Activated CD4-positive, CD25-positive, alpha-beta regulatory T cell treated with anti-CD3 and anti-CD28 coated beads, Interleukin-2, amount 50 U/mL, for 72 hours (primary cell): ENCODE results near the gene ADAT3.

Source experiments
- DNase-seq: peaks from one replicate; pipeline ENCODE4 v3.0.0; 2021

The ADAT3 gene

DNA sequence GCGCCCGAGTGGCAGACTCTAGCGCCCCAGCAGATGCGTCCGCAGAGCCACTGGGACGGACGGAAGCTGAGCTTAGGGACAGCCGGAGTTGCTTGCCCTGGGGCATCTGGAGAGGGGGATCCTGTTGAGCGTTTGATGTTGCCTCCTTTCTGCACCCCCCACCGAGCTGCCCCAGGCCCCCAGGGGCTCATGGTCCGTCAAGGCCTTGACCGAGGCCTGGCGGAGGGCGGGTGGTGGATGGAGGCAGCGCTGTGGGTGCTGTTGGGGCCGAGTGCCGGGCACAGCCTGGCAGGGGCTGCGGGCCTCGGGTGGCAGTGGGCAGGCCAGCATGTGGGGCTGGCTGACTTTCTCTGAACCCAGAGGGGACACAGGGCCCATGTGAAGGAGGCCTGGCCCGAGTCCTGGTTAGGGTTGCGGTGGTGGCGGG is 38.5 kb downstream of the ADAT3 start:
- no peak for DNase-seq

DNA sequence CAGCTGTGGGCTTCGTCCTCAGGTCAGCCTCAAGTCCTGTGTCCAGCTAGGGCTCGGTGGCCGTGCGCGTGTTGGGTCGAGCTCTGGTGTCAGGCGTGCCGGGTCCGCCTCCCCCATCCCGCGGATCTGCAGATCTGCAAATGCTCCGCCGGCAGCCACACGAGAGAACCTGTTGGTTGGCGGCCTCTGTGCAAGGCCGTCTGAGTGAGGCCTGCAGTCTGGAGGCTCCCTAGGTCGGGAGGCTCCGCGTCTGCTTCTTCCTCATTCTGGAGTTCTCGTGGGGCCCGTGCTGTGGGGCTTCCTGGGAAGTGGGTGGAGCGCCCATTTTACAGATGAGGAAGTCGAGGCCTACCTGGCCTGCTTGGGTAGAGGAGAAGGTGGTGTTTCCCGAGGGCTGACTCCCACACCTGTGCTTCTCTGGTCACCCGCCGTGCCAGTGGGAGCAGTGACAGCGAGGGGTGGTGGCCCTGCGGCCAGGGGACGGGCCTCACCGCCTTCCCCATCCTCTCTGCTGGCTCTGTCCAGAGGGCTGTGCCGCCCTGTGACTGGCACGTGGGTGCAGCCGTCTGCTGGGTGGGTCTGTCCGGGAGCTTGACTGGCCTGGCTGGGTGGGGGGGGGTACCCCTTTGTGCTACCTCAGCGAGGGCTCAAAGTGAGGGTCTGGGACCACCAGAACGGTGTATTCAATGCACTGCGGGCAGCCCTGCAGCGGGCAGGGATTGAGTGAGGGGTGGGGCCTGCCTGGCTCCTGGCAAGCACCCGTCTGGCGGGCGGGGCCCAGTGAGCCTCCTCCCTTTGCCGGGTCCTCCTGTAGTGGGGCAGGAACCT is 39.1 kb downstream of the ADAT3 start:
- no peak for DNase-seq

DNA sequence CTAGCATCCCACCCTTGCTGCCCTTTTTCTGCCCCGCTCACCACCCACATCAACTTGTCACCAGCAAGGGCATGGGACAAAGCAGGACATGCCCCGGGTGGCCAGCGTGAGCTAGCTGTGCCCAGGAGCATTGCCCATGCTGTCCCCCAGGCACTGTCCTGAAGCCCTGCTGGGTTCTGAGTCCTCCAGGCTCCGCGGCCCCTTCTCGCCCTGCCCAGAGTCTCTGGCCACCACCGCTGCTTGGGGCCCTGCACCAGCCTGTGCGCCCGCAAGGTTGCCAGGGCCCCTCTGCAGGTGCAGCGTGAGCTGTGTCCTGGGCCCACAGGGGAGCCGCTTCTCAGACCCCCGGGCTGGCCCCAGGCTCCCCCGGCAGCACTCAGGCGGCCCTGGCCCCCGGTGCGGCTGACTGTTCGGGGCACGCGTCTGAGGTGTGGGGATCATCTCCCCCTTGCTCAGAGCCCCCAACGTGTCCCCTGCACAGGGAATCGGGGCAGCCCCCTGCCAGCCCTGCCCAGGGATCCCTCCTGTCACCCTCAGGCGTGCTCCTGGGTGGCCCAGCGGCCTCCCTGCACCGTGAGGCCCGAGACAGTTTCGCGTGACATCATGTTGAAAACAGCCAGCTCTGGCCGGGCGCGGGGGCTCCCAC is 39.8 kb downstream of the ADAT3 start:
- DNase-seq: no peak

DNA sequence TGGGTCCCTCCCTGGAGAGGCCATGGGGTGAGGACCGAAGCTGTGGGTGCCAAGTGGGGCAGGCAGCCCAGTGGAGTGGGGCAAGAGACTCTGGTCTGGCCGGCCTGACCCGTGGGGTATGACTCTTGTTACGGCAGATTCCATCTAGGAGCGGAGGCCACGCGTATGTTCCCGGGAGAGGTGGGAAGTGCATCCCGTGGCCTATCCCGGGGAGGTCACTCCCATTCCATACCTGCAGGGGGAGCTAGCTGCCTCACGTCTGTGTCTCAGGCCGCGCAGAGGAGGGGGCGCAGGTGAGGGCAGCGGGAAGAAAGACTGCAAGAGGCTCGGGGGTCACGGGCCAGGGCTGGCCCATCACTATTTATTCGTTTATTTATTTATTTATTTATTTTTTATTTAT is 40.7 kb downstream of the ADAT3 start:
- peak; percentile 46 for DNase-seq

DNA sequence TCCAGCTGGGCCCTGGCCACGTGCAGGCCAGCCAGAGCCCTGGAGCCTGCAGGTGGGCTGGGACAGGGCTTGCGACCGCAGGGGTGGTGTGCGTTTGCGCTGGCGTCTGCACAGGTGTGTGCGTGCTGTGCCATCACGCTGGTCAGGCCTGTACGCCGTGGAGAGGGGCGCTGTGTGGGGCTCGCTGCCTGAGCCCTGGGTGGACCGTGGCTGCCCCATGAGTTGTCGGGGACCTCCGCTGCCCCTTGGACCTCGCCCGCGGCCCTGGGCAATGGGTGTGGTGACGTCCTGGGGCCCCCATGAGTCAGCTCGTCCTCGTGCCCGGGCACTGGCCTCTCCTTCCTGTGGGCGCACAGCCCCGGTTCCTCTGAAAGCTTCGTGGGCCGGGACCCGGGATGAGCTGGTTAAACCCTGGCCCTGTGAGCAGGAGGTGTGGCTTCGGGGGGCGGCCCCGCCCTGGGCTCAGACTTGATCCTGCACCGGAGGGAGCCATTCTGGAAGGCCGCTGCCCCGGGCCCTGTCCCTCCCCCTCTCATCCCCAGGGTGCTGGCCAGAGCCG is 42.5 kb downstream of the ADAT3 start:
- DNase-seq: no peak

DNA sequence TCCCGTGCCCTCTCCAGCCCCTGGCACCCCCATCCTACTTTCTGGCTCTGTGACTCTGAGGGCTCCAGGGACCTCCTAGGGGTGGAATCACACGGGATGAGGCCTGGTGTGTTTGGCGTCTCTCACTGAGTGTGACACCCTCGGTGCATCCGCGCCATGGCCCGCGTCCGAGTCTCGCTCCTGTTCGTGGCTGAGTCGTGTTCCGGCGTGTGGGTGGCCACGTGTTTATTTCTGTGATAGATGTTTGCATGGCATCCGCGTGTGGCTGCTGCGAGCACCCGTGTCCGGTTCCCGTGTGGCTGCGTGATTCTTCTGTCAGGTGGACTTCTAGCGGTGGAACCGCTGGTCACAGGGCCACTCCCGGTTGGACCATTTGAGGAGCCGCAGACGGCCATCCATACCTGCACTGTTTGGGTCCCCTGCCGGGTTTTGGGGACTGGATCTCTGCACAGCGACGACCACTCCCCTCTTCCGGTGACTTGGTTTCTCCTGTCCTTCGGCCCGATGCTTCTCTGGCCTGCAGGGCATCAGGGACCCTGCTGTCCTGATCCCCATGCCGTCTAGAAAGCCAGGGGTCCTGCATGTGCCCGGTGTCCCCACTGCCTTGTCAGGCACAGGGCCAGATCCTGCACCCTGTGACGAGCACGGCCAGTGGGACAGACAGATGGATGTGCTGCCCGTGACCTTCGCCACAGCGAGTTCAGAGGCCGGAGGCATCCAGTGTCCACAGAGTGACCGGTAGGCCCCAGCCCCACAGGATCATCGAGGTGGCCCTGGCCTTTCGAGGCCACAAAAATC is 44.3 kb downstream of the ADAT3 start:
- no peak for DNase-seq

DNA sequence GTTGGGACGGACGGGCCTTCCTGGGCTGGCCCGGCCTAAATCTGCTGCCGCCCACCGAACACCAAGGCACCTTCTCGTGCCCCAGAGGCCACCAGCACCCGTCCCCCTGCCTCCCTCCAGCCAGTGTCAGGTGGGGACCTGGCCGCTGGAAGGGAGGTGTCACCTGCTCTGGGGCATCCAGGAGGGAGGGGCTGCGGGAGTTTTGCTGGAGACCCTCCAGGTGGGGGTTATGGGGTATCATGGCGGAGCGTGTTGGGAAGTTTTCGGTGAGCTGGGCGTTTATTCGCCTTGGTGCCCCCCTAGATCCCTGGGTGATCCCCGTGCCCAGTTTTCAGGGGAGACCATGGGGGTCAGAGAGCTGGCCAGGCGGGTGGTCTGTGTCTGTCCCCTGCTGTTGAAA is 45.4 kb downstream of the ADAT3 start:
- DNase-seq: no peak

DNA sequence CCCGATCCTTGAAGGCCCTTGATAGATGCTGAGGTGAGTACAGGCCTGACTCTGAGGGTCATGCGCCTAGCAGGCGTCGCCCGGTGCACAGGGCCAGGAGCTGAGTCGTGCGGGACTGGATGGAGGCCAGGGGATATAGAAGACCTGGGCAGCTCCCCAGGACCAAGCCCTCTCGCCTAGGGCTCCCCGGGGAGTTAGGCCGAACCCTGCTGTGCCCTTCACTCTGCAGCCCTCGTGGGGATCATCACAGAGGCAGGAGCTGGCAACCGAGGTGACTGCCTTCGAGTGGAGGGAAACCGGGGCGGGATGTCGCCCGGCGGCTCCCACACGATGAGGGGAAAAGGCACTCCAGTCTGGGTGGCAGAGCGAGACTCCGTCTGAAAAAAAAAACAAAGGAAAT is 47.4 kb downstream of the ADAT3 start:
- no peak for DNase-seq

DNA sequence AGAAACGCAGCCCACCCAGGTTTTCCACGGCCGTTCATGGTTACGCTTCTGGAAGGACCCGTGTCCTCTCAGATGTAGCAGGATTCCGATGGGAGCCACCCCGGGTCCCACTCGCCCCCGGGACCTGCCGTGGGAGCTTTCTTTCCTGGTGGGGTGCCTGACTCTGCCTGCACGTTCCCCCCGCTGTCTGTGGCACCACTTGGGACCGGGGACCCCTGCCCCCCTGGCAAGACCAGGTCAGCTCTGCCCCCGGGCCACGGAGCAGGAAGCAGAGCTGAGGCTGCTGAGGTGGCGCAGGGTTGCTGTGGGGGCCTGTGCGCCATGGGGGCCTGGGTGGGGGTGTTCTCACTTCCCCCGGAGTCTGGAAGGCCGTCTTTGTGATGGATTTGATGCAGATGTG is 47.8 kb downstream of the ADAT3 start:
- DNase-seq: no peak

DNA sequence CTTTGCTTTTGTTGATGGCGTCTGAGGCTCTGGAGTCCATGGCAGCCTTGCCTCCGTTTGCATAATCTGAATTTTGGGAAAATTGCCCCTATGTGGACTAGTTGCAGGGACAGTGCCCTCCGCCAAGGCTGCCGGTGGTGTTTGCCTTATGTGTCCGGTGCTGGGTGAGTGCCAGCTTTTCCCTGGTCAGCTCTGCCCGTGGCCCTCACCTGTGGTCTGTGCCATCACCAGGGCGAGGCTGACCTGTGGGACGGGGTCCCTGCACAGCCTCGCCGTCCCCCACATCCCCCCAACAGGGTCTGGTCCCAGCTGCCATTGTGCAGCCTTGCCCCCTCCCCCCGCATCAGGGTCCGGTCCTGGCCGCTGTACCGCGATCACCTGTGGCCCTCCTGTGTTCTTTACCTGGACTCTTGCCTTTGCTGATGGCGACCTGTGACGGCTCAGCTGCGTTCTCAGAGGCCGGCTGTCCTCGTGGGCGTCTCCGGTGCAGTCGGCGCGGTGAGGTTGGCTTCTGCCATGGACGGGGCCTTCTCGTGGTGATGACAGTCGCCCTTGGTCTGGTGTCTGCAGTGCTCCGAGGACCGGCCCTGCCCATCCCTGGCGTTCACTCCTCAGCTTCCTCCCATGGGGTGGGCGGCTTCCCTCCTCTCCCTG is 48.4 kb downstream of the ADAT3 start:
- no peak for DNase-seq

DNA sequence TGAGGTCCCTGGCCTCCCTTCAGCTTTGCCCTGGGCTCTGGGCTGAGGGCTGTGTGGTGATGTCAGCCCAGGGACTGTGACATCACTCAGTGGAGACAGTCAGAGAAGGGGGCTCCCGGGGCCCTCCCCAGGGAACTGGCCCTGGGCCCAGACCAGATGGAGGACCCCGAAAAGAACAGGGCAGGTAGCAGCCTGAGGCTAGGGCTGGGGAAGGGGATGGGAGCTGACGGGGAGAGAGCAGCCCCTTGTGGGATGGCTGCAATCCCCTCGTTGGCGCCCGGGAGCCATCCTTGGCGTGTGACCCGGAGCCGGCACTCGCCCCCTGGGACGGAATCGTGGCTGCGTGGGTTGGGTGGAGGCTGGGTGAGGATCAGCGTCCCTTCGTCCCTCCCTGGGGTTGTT is 49.3 kb downstream of the ADAT3 start:
- no peak for DNase-seq

DNA sequence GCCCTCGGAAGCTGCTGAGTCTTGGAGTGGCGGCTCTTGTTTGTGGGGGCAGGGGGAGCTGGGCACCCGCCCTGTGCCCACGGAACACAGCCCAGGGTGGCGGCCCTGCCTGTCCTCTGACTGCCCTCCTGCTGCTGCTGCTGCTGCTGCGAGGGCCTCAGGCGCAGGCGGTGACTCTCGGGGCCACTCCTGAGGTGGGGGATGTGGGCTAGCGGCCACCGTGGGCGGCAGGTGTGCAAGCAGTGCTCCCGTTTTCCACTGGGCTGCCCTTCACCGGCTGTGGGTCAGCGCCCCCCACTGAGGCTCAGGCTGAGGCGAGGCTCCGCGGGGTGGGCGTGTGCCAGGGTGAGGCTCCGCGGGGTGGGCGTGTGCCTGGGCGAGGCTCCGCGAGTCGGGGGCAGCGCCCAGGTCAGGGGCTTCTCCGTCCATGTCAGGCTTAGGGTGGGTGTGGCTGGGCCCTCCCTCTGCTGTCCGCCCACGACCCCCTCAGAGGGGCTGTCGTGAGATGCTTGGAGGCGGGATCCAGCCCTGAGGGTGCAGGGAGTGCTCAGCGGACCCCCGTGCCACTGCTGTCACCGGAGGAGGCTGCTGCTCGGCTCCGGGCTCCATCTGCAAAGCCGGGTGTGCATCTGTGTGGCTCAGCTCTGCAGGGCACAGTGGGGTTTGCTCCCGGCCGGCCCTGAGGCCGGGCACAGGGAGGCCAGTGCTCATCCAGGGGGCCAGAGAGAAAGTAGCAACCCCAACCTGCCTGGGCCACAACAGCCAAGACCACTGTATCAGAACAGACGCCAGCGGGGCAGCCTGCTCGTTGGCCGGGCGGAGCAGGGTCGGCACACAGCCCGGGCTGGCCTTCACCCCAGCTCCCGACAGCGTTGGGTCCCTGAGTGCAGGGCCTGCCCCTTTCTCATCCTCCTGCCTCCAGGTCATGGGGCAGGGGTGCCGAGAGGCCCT is 50.2 kb downstream of the ADAT3 start:
- DNase-seq: no peak

DNA sequence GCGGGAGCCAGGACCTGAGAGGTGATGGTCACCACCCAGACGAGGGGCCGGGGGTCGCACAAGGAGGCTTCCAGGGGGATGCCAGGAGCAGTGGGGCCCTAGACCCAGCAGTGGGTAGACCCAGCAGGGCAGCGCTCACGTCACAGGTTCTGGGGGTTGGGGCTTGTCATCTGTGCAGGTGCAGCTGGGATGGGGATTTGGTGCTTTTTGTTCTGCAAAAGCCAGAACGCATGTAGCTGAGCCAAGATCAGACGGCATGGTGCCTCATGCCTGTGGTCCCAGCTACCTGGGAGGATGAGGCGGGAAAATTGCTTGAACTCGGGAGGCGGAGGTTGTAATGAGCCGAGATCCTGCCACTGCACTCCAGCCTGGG is 50.9 kb downstream of the ADAT3 start:
- no peak for DNase-seq

DNA sequence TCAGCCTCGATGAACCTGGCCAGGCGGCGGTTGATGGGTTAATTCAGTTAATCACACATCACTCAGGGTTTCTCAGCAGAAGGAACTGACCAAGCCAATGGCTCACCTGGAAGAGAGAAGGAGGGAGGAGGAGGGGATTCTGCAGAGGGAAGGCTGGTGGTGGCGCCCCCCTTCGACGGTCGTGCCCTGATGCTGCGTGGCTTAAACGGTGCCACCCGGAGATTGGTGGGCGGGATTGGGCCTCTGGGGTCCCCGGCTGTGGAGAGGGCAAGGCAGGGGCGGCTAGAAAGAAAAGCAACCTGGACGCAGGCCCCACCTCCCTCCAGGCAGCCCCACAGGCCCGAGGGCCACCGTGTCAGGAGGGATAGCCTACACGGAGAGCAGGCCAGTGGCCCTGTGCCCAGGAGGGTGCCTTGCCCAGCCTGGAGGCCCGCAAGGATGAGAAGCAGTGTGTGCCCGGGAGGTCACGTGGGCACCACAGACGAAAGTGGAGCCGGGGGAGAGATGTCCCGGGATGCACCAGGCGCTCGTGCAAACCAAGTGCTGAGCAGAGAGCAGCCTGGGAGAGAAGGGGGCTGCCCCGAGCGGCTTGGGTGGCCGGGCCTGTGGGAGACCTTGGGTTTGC is 51.8 kb downstream of the ADAT3 start:
- no peak for DNase-seq

DNA sequence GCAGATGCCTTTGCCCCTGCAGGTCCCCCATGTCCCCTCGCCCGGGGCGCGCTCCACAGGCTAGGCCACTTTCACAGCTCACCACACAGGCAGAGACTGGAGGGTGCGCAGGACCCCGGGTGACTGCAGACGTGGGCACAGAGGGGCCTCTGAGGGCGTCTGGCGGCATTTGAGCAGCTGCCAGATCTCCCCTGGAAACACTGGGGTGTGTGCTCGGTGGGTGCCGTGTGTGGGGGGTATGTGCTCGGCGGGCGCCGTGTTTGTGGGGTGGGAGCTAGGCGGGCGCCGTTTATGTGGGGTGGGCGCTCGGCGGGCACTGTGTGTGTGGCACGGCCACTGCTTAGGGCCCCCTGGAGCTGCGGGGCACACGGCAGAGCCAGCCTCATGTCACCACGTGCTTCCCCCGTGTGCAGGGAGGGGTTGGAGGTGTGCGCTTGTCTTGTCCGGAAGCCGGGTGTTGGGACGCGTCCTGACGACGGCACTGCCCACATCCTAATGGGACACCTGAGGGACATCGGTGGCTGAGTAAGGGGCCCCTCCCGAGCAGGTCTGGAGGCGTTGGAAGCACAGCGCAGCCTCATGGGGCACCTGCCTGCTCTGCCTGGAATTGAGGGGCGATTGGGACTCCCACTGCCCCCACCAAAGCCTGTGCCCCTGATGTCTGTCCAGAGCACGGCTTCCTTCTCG is 52.5 kb downstream of the ADAT3 start:
- DNase-seq: no peak

DNA sequence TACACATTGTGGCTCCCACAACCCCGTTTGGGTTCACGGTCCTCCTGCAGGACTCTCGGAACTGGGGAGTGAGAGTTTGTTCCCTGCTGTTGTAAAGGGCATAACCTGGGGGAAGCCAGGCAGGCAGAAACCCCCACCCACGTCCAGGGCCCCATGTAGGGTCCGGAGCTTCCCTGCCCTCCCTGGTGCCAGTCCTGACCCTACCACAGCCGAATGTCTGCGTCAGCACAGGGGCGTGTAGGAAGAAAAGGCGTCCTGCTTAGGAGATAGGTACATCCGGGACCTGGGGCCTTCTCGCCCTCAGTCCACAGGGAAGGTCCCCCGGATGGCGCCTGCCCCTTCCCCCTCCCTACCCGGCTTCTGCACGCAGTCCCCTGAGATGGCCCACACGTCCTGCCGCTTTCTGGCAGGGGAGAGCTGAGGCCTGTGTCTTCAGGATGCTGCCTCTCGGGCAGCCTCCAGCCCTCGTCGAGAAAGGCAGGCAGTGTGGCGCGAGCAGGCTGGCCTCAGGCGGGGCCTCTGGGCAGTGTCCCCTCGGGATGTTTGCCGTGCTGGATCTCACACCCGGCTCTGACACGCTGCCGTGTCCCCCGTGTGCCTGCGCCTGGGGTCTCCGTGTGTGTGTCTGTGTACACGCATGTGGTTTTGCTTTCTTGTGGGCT is 54.9 kb downstream of the ADAT3 start:
- no peak for DNase-seq

DNA sequence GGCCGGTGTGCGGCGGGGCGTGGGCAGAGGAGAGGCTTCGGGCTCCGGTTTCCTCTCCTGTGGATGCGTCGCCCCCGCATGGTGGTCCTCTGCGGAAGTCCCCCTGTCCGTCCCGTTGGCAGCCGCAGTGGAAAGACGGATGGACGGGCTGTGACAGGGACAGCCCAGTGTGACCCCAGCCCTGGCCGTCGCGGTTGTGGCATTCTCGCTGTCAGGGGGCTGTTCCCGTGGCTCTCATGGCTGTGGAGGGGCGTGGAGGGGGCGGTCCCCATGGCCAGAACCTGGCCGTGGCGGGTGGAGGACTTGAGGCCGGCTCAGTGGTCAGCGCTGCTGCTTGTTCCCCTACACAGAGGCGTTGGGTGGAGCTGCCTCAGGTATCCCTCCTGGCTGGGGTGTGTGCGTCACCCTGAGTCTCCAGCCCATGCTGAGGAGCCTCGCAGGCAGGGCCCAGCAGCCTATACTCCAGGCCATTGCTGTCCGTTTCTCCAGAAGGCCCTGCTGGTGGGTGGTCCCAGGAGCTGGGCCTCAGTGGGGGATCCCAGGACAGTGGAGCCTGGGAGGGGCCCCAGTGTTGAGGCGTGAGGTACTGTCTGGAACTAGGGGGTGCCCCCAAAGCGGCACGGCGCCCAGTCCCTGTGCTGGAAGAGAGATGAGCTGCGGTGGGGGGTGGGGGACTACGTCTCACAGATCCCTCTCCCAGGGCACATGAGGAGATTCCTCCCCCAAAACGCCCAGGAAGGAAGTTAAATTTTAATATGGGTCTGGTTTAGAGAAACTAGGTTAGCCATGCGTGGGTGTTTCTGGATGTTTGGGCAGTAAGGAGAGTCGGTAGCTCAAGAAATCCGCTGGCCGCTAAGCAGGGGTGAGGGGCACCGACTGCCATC is 56.0 kb downstream of the ADAT3 start:
- no peak for DNase-seq

DNA sequence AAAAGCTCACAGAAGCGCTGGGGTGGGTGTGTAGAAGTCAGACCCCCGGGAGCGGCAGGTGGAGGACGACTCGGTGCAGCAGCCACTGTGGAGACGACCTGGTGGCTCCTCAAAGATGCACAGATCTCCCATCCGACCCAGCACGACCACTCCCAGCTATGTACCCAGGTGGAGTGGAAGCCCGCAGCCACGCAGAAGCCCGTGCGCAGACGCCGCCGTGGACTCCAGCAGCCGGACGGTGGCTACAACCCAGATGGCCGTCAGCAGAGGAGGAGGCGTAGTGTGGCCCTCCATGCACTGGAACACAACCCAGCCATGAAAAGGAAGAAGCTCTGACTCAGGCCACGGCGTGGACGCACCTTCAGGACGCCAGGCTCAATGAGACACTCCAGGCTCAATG is 57.5 kb downstream of the ADAT3 start:
- no peak for DNase-seq
